Measurements from ENCODE around the gene DDIT3.

DDIT3 gene

GRCh38 chr12:57547288-57548012 is 27.1 kb upstream of the DDIT3 start:
- DNase-seq (ENCODE audit: low read depth), result no peak

GRCh38 chr12:57546438-57547287 is 26.3 kb upstream of the DDIT3 start, which contains the start of gene DCTN2:
TSS of gene DCTN2 (minus strand) at chr12:57547192. CDS start at chr12:57547063, 129 bp downstream.
- peak; percentile 99 for DNase-seq (ENCODE audit: low read depth)

GRCh38 chr12:57545809-57546437 is 25.6 kb upstream of the DDIT3 start:
- peak; percentile 54 for DNase-seq (ENCODE audit: low read depth)

GRCh38 chr12:57543581-57543980 is 23.3 kb upstream of the DDIT3 start:
- DNase-seq (ENCODE audit: low read depth), result peak; percentile 29

- DNase-seq (ENCODE audit: low read depth), result no peak
These were observed 21.4 kb upstream of the DDIT3 start for GRCh38 chr12:57541717-57542116.

- DNase-seq (ENCODE audit: low read depth), result no peak
These were observed 20.7 kb upstream of the DDIT3 start for GRCh38 chr12:57541001-57541400.

GRCh38 chr12:57539134-57539768 is 18.9 kb upstream of the DDIT3 start:
- no peak for DNase-seq (ENCODE audit: low read depth)

GRCh38 chr12:57536597-57536942 is 16.3 kb upstream of the DDIT3 start:
- no peak for DNase-seq (ENCODE audit: low read depth)

- no peak for DNase-seq (ENCODE audit: low read depth)
These were observed 15.7 kb upstream of the DDIT3 start for GRCh38 chr12:57535764-57536596.

GRCh38 chr12:57534991-57535543 is 14.8 kb upstream of the DDIT3 start:
- DNase-seq (ENCODE audit: low read depth), result no peak

- no peak for DNase-seq (ENCODE audit: low read depth)
These were observed 13.9 kb upstream of the DDIT3 start for GRCh38 chr12:57534250-57534649.

- DNase-seq (ENCODE audit: low read depth), result no peak
These were observed 12.8 kb upstream of the DDIT3 start for GRCh38 chr12:57533108-57533507.

GRCh38 chr12:57531836-57532235 is 11.5 kb upstream of the DDIT3 start:
- no peak for DNase-seq (ENCODE audit: low read depth)

GRCh38 chr12:57530396-57531142 is 10.3 kb upstream of the DDIT3 start:
- no peak for DNase-seq (ENCODE audit: low read depth)

GRCh38 chr12:57529831-57530230 is 9.5 kb upstream of the DDIT3 start:
- no peak for DNase-seq (ENCODE audit: low read depth)

GRCh38 chr12:57528831-57529555 is 8.7 kb upstream of the DDIT3 start:
- no peak for DNase-seq (ENCODE audit: low read depth)

GRCh38 chr12:57528176-57528575 is 7.9 kb upstream of the DDIT3 start:
- no peak for DNase-seq (ENCODE audit: low read depth)

GRCh38 chr12:57527184-57527583 is 6.9 kb upstream of the DDIT3 start:
- no peak for DNase-seq (ENCODE audit: low read depth)

- no peak for DNase-seq (ENCODE audit: low read depth)
These were observed 6.3 kb upstream of the DDIT3 start for GRCh38 chr12:57526477-57527126.
